ENCODE measurements around the gene ABCA2. TPM values are rescaled to one million over a fixed set of nuclear protein-coding genes. Genes with fewer than 3 reads are reported as not detected.

The ABCA2 gene
- total RNA-seq, 1 donor from 2014 or later, result 0.95 TPM

Other genes with a start within 250 kb of the ABCA2 start
- 240 and 247 TPM in 2 replicates for gene TMEM141, start 236.9 kb downstream of the ABCA2 start, total RNA-seq
- gene CCDC183, start 231.9 kb downstream of the ABCA2 start, total RNA-seq, result 1.3 TPM in 1 of 2 replicates, not detected in the other
- 82.2 and 126 TPM in 2 replicates for gene RABL6, start 220.3 kb downstream of the ABCA2 start, total RNA-seq
- 0.87 and 2.0 TPM in 2 replicates for gene AJM1, start 185.8 kb downstream of the ABCA2 start, total RNA-seq
- gene PHPT1, start 178.8 kb downstream of the ABCA2 start, total RNA-seq, result 127 and 150 TPM in 2 replicates
- gene MAMDC4, start 175.9 kb downstream of the ABCA2 start, total RNA-seq, result 2.6 and 3.1 TPM in 2 replicates
- 302 and 330 TPM in 2 replicates for gene EDF1, start 161.9 kb downstream of the ABCA2 start, total RNA-seq
- gene TRAF2, start 141.7 kb downstream of the ABCA2 start, total RNA-seq, result 10.0 and 16.7 TPM in 2 replicates
- 149 and 155 TPM in 2 replicates for gene FBXW5, start 83.5 kb downstream of the ABCA2 start, total RNA-seq
- gene C8G, start 83.0 kb downstream of the ABCA2 start, total RNA-seq, result not detected in 2 replicates
- not detected in 2 replicates for gene LCN12, start 76.0 kb downstream of the ABCA2 start, total RNA-seq
- not detected in 2 replicates for gene PTGDS, start 50.7 kb downstream of the ABCA2 start, total RNA-seq
- gene LCNL1, start 45.2 kb downstream of the ABCA2 start, total RNA-seq, result not detected in 2 replicates
- 45.6 and 54.8 TPM in 2 replicates for gene PAXX, start 35.8 kb downstream of the ABCA2 start, total RNA-seq
- 3.3 and 8.7 TPM in 2 replicates for gene CLIC3, start 31.7 kb downstream of the ABCA2 start, total RNA-seq
- gene FUT7, start 3.9 kb upstream of the ABCA2 start, total RNA-seq, result not detected in 2 replicates
- 2.9 and 9.0 TPM in 2 replicates for gene NPDC1, start 17.9 kb upstream of the ABCA2 start, total RNA-seq
- 0.11 and 0.39 TPM in 2 replicates for gene ENTPD2, start 25.8 kb upstream of the ABCA2 start, total RNA-seq
- gene SAPCD2, start 42.3 kb upstream of the ABCA2 start, total RNA-seq, result 4.0 and 10.3 TPM in 2 replicates
- 1.2 and 3.8 TPM in 2 replicates for gene UAP1L1, start 49.3 kb upstream of the ABCA2 start, total RNA-seq
- 63.0 and 80.3 TPM in 2 replicates for gene MAN1B1, start 58.7 kb upstream of the ABCA2 start, total RNA-seq
- gene DPP7, start 86.5 kb upstream of the ABCA2 start, total RNA-seq, result 25.3 and 29.1 TPM in 2 replicates
- 0.04 and 0.23 TPM in 2 replicates for gene GRIN1, start 110.9 kb upstream of the ABCA2 start, total RNA-seq
- not detected in 2 replicates for gene LRRC26, start 141.8 kb upstream of the ABCA2 start, total RNA-seq
- gene TMEM210, start 143.8 kb upstream of the ABCA2 start, total RNA-seq, result not detected in 2 replicates
- 8.4 and 11.1 TPM in 2 replicates for gene ANAPC2, start 160.3 kb upstream of the ABCA2 start, total RNA-seq
- 95.3 and 137 TPM in 2 replicates for gene SSNA1, start 160.4 kb upstream of the ABCA2 start, total RNA-seq
- 4.9 and 6.7 TPM in 2 replicates for gene TPRN, start 172.5 kb upstream of the ABCA2 start, total RNA-seq
- gene TMEM203, start 177.4 kb upstream of the ABCA2 start, total RNA-seq, result 29.0 and 40.6 TPM in 2 replicates
- 9.0 and 11.4 TPM in 2 replicates for gene NDOR1, start 177.5 kb upstream of the ABCA2 start, total RNA-seq
- 0.23 TPM in 1 of 2 replicates, not detected in the other for gene RNF208, start 194.0 kb upstream of the ABCA2 start, total RNA-seq
- 0.70 and 1.4 TPM in 2 replicates for gene CYSRT1, start 196.9 kb upstream of the ABCA2 start, total RNA-seq
- gene RNF224, start 199.3 kb upstream of the ABCA2 start, total RNA-seq, result 0.15 TPM in 1 of 2 replicates, not detected in the other
- gene SLC34A3, start 202.7 kb upstream of the ABCA2 start, total RNA-seq, result not detected in 2 replicates
- 439 and 1,151 TPM in 2 replicates for gene TUBB4B, start 213.1 kb upstream of the ABCA2 start, total RNA-seq
- gene STPG3, start 223.0 kb upstream of the ABCA2 start, total RNA-seq, result not detected in 2 replicates
- gene NELFB, start 227.1 kb upstream of the ABCA2 start, total RNA-seq, result 45.1 and 51.7 TPM in 2 replicates
- 17.8 and 24.2 TPM in 2 replicates for gene TOR4A, start 249.5 kb upstream of the ABCA2 start, total RNA-seq

Measured in hair follicular keratinocyte (primary cell).